ENCODE results near the gene PFKFB2.

PFKFB2 gene

DNA sequence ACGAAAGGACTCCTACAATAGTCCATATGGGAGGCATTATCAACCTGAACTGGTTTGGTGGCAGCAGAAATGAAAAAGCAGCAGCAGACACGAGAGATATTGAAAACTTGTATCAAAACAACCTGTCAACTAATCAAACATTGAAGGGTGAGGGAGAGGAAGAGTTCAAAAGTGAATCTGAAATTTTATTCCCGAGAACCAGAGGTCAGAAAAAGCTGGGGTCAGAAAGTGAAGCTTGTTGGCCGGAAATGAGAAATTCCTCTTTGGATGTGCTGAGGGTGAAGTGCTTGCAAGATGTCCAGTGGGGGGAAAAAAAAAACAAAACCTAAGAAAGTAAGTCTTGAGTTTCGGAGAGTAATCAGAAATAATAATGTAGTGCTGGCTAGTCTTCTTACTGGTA lies 49.1 kb downstream of the PFKFB2 start:
- Histone ChIP-seq H3K27ac (no peak overlapping the region), H3K4me3 (ENCODE audit: low read depth, low read length) (no peak overlapping the region), H3K36me3 (replicated peaks) (no peaks in the 10 kb centered on the region), H3K27me3 (replicated peaks) (no peaks in the 10 kb centered on the region)
- in situ Hi-C loops (cut with HindIII; ENCODE audit: low pct_ligation_motif_present, low sequenced_read_pairs) = no loop called here
- no peak for DNase-seq
- TF ChIP-seq, protein P1, sequence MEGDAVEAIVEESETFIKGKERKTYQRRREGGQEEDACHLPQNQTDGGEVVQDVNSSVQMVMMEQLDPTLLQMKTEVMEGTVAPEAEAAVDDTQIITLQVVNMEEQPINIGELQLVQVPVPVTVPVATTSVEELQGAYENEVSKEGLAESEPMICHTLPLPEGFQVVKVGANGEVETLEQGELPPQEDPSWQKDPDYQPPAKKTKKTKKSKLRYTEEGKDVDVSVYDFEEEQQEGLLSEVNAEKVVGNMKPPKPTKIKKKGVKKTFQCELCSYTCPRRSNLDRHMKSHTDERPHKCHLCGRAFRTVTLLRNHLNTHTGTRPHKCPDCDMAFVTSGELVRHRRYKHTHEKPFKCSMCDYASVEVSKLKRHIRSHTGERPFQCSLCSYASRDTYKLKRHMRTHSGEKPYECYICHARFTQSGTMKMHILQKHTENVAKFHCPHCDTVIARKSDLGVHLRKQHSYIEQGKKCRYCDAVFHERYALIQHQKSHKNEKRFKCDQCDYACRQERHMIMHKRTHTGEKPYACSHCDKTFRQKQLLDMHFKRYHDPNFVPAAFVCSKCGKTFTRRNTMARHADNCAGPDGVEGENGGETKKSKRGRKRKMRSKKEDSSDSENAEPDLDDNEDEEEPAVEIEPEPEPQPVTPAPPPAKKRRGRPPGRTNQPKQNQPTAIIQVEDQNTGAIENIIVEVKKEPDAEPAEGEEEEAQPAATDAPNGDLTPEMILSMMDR (IDR thresholded peaks at IDR 0.05; ENCODE audit: low read depth, low read length, missing control alignments) = no peak

DNA sequence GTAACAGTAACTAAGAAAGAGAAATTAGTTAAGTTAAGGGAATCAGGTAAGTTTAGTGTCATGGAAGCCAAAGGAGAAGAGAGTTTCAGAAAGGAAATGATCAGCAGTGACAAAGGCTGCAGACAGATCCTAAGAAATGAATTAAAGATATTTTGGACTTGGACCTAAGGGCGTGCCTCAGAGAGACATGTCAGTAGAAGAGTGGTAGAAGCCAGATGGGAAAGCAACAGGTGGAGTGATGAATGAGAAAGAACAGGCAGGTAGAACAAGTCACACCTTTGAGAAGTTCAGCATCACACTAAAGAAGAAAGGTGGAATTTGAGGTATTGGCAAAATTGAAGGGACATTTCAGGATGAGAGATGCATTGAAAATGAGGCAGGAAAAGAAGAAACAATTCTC lies 49.6 kb downstream of the PFKFB2 start:
- H3K4me3 ChIP-seq (ENCODE audit: low read depth, low read length) = no peak overlapping the region

DNA sequence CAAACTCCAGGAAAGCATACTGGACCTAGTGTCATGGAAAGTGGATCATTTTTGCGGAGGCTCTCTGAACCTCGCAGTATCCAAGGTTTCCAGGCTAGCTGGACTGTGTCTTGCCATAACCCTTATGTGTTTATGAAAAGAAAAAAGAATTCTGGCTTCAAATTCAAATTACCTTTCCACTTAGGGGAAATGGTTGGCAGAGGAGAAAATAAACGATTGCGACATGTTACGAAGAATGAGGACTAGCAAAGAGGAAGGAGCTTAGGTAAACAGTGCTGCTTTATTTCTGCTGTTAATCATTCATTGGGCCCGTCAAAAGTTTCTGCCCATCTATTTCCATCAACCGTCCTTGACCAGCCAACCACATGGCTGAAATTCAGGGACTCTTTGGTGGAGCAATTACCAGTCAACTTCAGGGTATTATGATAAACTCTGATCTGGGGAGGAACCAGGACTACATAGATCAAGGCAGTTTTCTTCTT lies 50.9 kb downstream of the PFKFB2 start, which contains the start of gene C4BPA:
TSS of gene C4BPA (plus strand) at position 342 of the 482 bp plus-strand sequence. CDS start 8,793 bp downstream, outside the sequence.
- Histone ChIP-seq H3K27ac (no peak within 1 kb of the TSS), H3K27me3 (replicated peaks) (no peaks in the 10 kb centered on the region), H3K36me3 (replicated peaks) (no peaks in the 10 kb centered on the region), H3K4me3 (ENCODE audit: low read depth, low read length) (no peak within 1 kb of the TSS)
- in situ Hi-C loops (cut with HindIII; ENCODE audit: low pct_ligation_motif_present, low sequenced_read_pairs) = no loop called here
- TF ChIP-seq, protein P1 (IDR thresholded peaks at IDR 0.05; ENCODE audit: low read depth, low read length, missing control alignments) = no peak
- no peak for DNase-seq

More for the DNA sequence above, 49.6 kb downstream of the PFKFB2 start:
- TF ChIP-seq, protein P1 (IDR thresholded peaks at IDR 0.05; ENCODE audit: low read depth, low read length, missing control alignments) = no peak
- Histone ChIP-seq H3K36me3 (replicated peaks) (no peaks in the 10 kb centered on the region), H3K27ac (no peak overlapping the region), H3K27me3 (replicated peaks) (no peaks in the 10 kb centered on the region)
- no peak for DNase-seq
- in situ Hi-C loops (cut with HindIII; ENCODE audit: low pct_ligation_motif_present, low sequenced_read_pairs) = no loop called here

DNA sequence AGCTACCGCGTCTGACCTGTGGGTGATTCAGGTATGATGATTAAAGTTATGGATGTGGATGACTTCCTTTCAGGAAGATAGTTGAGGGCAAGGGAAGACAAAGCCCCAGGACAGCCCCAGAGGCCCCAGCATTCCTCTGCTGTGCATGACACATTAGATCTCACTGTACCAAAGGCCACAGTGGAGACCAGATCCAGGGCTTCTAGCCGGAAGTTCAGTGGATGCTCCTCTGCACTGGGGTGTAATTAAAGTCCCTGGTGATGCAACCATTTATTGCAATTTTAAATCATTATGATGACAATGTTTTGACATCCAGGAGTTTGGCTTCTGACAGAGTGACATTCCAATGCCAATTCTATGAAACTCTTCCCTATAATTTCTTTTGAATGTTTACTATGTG lies 55.9 kb downstream of the PFKFB2 start:
- H3K4me3 ChIP-seq (ENCODE audit: low read depth, low read length) = no peak overlapping the region
- H3K36me3 ChIP-seq (replicated peaks) = no peaks in the 10 kb centered on the region
- no peaks in the 10 kb centered on the region for H3K27me3 ChIP-seq (replicated peaks)
- TF ChIP-seq, protein P1 (IDR thresholded peaks at IDR 0.05; ENCODE audit: low read depth, low read length, missing control alignments) = no peak
- H3K27ac ChIP-seq = no peak overlapping the region
- no peak for DNase-seq
- in situ Hi-C loops (cut with HindIII; ENCODE audit: low pct_ligation_motif_present, low sequenced_read_pairs) = no loop called here

DNA sequence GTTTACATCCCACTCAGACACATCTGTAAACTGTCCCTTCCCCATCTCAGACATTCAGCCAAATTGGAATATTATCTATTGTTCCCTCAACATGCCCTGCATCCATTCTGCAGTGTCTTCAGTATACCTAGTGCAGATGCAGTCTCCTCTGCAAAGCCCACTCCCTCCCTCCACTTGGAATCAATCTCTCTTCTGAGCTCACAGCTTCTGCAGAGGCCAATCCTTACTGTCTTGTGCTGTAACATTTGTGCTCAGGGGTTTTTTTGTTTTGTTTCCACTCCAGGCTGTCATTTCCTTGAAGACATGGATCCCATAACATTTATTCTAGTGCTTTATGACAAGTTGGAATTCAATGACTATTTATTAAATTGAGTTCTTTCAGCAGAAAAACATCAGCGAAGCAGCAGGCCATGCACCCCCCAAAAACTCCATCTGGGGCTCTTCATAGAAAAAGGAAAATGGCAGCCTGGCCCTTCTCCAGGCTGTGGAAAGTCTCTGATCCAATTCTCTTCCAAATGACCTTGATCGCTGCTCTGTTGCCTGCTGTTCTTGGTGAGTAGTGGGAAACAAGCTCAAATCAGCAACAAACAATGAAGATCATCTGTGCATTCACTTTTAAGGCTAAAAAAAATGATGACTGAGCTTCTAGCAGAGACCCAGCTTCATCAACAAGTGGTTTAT lies 59.7 kb downstream of the PFKFB2 start:
- H3K36me3 ChIP-seq (replicated peaks) = no peaks in the 10 kb centered on the region
- TF ChIP-seq, protein P1 (IDR thresholded peaks at IDR 0.05; ENCODE audit: low read depth, low read length, missing control alignments) = no peak
- no peak overlapping the region for H3K4me3 ChIP-seq (ENCODE audit: low read depth, low read length)
- in situ Hi-C loops (cut with HindIII; ENCODE audit: low pct_ligation_motif_present, low sequenced_read_pairs) = no loop called here
- H3K27ac ChIP-seq = no peak overlapping the region
- no peak for DNase-seq
- H3K27me3 ChIP-seq (replicated peaks) = no peaks in the 10 kb centered on the region

DNA sequence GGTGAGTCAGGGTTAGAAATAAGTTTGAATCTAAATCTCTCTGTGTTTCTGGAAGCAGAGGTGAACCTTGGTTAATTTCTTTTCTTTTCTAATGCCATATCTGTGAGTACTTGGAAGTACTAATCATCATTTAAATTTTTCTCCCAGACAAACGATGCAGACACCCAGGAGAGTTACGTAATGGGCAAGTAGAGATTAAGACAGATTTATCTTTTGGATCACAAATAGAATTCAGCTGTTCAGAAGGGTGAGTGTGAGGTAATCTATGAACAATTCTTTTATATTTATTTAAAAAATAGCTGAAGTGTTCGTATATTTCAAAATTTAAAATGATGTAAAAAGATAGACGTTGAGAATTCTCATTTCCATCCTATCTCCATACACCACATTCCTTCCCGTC lies 62.2 kb downstream of the PFKFB2 start:
- no peaks in the 10 kb centered on the region for H3K27me3 ChIP-seq (replicated peaks)
- in situ Hi-C loops (cut with HindIII; ENCODE audit: low pct_ligation_motif_present, low sequenced_read_pairs) = no loop called here
- H3K27ac ChIP-seq = no peak overlapping the region
- DNase-seq = no peak
- H3K4me3 ChIP-seq (ENCODE audit: low read depth, low read length) = no peak overlapping the region
- TF ChIP-seq, protein P1 (IDR thresholded peaks at IDR 0.05; ENCODE audit: low read depth, low read length, missing control alignments) = no peak
- H3K36me3 ChIP-seq (replicated peaks) = no peaks in the 10 kb centered on the region

Data from brain microvascular endothelial cell (primary cell).